ENCODE measurements around the gene PUS3. TPM values are rescaled to one million over a fixed set of nuclear protein-coding genes. Genes with fewer than 3 reads are reported as not detected.

PUS3 gene
- total RNA-seq, 1 experiment from 2014 or later, result 11.9 TPM

GRCh38 chr11:125945011-125945796, 42.2 kb upstream of the PUS3 start:
- H3K36me3 ChIP-seq (ENCODE audit: control insufficient read depth in 1 of 2, insufficient read depth in 2 of 2, low read length in 2 of 2), result no peaks in the 10 kb centered on the region
- H4K20me1 ChIP-seq (ENCODE audit: insufficient read depth), result no peaks in the 10 kb centered on the region
- no peak overlapping the region for H3K27ac ChIP-seq (ENCODE audit: low read depth, low read length)
- no TSS peak for BruUV-seq (replicated peaks)
- DNase-seq (ENCODE audit: low read depth, low spot score), result no peak
- no peaks in the 10 kb centered on the region for H3K27me3 ChIP-seq (ENCODE audit: insufficient read depth, low read length)
- ChIA-PET POLR2A (no interaction called here), RAD21 (ENCODE audit: low non-redundant PET in 1 of 2, low total read pairs in 2 of 2, uncharacterized antibody in 2 of 2, unreplicated experiment in 2 of 2) (no interaction called here), CTCF (interaction anchor here (0.9 kb wide), 1 partner anchor 9 kb away, joined by 3 read pairs; no protein-coding TSS in a partner anchor)
- H3K4me3 ChIP-seq (replicated peaks in 1 of 2; ENCODE audit: low read depth in 1 of 2, low read length in 2 of 2), result no peak overlapping the region
- H3K79me2 ChIP-seq (ENCODE audit: insufficient read depth, low read length), result no peaks in the 10 kb centered on the region
- no peak overlapping the region for H2AFZ ChIP-seq (ENCODE audit: low read depth, low read length, poor library complexity, severe bottlenecking)
- no peak for TF ChIP-seq JUND (IDR thresholded peaks at IDR 0.05)
- no peak for TF ChIP-seq YY1 (IDR thresholded peaks at IDR 0.05; ENCODE audit: extremely low read depth, insufficient replicate concordance, low read depth, low read length)
- no peak for TF ChIP-seq CTCF (IDR thresholded peaks at IDR 0.05 in 2 of 3, conservative IDR thresholded peaks at IDR 0.05 in 1 of 3; ENCODE audit: borderline replicate concordance in 1 of 3, insufficient read depth in 1 of 3, low read depth in 2 of 3, low read length in 2 of 3)
- no peak for TF ChIP-seq ZNF274 (IDR thresholded peaks at IDR 0.05; ENCODE audit: low read depth, low read length)
- no peak for TF ChIP-seq FOSL1 (IDR thresholded peaks at IDR 0.05; ENCODE audit: low read depth)
- no peak for TF ChIP-seq CEBPB (IDR thresholded peaks at IDR 0.05; ENCODE audit: low read depth)
- TF ChIP-seq MAX (IDR thresholded peaks at IDR 0.05), result no peak
- TF ChIP-seq ZBTB33 (IDR thresholded peaks at IDR 0.05; ENCODE audit: extremely low read depth, insufficient replicate concordance, low read length), result no peak
- TF ChIP-seq SIN3A (IDR thresholded peaks at IDR 0.05; ENCODE audit: low read depth), result no peak
- no peak for TF ChIP-seq ELF1 (IDR thresholded peaks at IDR 0.05; ENCODE audit: borderline replicate concordance, low read depth)
- TF ChIP-seq EZH2 (IDR thresholded peaks at IDR 0.05), result no peak
- no peak for TF ChIP-seq POLR2AphosphoS5 (IDR thresholded peaks at IDR 0.05; ENCODE audit: low read depth, low read length)
- TF ChIP-seq SP1 (IDR thresholded peaks at IDR 0.05; ENCODE audit: low read depth), result no peak
- no peak for TF ChIP-seq EZH2phosphoT487 (IDR thresholded peaks at IDR 0.05; ENCODE audit: borderline replicate concordance)
- no peak for TF ChIP-seq POLR2A (IDR thresholded peaks at IDR 0.05; ENCODE audit: borderline replicate concordance, extremely low read depth, insufficient read depth, insufficient read length)
- TF ChIP-seq ZFX (IDR thresholded peaks at IDR 0.05), result no peak
- no peak for TF ChIP-seq TCF7L2 (IDR thresholded peaks at IDR 0.05; ENCODE audit: borderline replicate concordance, extremely low read depth, insufficient read depth, insufficient read length)
- no peak overlapping the region for H3K9ac ChIP-seq (ENCODE audit: low read length)
- intact Hi-C loops (cut with micrococcal nuclease), result no loop called here
- H3K4me2 ChIP-seq (ENCODE audit: low read length), result peak overlapping the region; percentile 36; the same call in 1 of the 2 replicates
- H3K4me1 ChIP-seq (ENCODE audit: control insufficient read depth in 1 of 2, insufficient read depth in 2 of 2, low read length in 2 of 2), result peaks cover 7 to 16% of the 10 kb centered on the region in 2 experiments
- H3K9me2 ChIP-seq (ENCODE audit: insufficient read depth), result no peaks in the 10 kb centered on the region
- ATAC-seq, result no peak
- H3K9me3 ChIP-seq (ENCODE audit: control insufficient read depth in 1 of 2, insufficient read depth in 1 of 2, low read depth in 1 of 2, low read length in 2 of 2), result no peaks in the 10 kb centered on the region

Data from HCT116 (cell line).